A549 treated with dexamethasone at 1 μM for 4 hours (cell line): ENCODE results near the gene PPP1R13B. TPM values are rescaled to one million over a fixed set of nuclear protein-coding genes. Genes with fewer than 3 reads are reported as not detected.

Experiments
- total RNA-seq: library from RNA; stranded (reverse); fragments of 200-300 nt; extraction: Qiagen RNA extraction; gene quantifications from 5 replicates; pipeline ENCODE4 v1.2.3, GENCODE V29; 2022

PPP1R13B gene, protein sequence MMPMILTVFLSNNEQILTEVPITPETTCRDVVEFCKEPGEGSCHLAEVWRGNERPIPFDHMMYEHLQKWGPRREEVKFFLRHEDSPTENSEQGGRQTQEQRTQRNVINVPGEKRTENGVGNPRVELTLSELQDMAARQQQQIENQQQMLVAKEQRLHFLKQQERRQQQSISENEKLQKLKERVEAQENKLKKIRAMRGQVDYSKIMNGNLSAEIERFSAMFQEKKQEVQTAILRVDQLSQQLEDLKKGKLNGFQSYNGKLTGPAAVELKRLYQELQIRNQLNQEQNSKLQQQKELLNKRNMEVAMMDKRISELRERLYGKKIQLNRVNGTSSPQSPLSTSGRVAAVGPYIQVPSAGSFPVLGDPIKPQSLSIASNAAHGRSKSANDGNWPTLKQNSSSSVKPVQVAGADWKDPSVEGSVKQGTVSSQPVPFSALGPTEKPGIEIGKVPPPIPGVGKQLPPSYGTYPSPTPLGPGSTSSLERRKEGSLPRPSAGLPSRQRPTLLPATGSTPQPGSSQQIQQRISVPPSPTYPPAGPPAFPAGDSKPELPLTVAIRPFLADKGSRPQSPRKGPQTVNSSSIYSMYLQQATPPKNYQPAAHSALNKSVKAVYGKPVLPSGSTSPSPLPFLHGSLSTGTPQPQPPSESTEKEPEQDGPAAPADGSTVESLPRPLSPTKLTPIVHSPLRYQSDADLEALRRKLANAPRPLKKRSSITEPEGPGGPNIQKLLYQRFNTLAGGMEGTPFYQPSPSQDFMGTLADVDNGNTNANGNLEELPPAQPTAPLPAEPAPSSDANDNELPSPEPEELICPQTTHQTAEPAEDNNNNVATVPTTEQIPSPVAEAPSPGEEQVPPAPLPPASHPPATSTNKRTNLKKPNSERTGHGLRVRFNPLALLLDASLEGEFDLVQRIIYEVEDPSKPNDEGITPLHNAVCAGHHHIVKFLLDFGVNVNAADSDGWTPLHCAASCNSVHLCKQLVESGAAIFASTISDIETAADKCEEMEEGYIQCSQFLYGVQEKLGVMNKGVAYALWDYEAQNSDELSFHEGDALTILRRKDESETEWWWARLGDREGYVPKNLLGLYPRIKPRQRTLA
- total RNA-seq, result 5.2 to 7.4 TPM (median 6.0 TPM) in 5 replicates

GRCh38 chr14:103847451-103848174 lies at the start of gene PPP1R13B:
Gene PPP1R13B, minus strand, starts transcription at chr14:103847575. Its CDS starts 268 bp downstream, at chr14:103847307.

GRCh38 chr14:103715052-103716000 lies 132.0 kb downstream of the PPP1R13B start, which contains the start of the genes XRCC3 and ZFYVE21:
Gene XRCC3, minus strand, starts transcription at chr14:103715451. Its CDS starts 4,364 bp downstream, at chr14:103711087.
Gene ZFYVE21, plus strand, starts transcription at chr14:103715810. Its CDS starts 32 bp downstream, at chr14:103715842.

Other genes with a start within 250 kb of the PPP1R13B start
- 79.5 to 116 TPM (median 93.7 TPM) in 5 replicates for gene KLC1, start 218.4 kb downstream of the PPP1R13B start, total RNA-seq
- 27.4 to 30.3 TPM (median 28.4 TPM) in 5 replicates for gene XRCC3, start 132.1 kb downstream of the PPP1R13B start, total RNA-seq
- gene ZFYVE21, start 131.8 kb downstream of the PPP1R13B start, total RNA-seq, result 35.4 to 46.9 TPM (median 42.6 TPM) in 5 replicates
- 0.15 to 0.34 TPM (median 0.23 TPM) in 5 replicates for gene TDRD9, start 80.9 kb upstream of the PPP1R13B start, total RNA-seq
- not detected in 5 replicates for gene RD3L, start 95.0 kb upstream of the PPP1R13B start, total RNA-seq
- 0.03 to 0.12 TPM (median 0.05 TPM) in 4 of 5 replicates, not detected in the other for gene ASPG, start 238.1 kb upstream of the PPP1R13B start, total RNA-seq